HCT116 (cell line): ENCODE results near the gene CENPP. TPM values are rescaled to one million over a fixed set of nuclear protein-coding genes. Genes with fewer than 3 reads are reported as not detected.

Experiments used
- ATAC-seq: fragments of 200-7000 bp; cut with Tn5 transposase; 2 replicates; pipeline ENCODE4 v1.9.1; 2020; ENCODE audit warnings: mild to moderate bottlenecking, moderate library complexity
- BruUV-seq: library from RNA; stranded (reverse); fragments of 400-500 nt; replicated peaks from 2 replicates; lab custom pipeline; 2021; lab: Mats Ljungman, UMichigan
- CTCF ChIA-PET: fragments of 300-600 bp; sonication (Branson Sonifier 250); formaldehyde crosslinking; loops from one replicate; lab custom pipeline; 2021; ENCODE audit warnings: antibody characterized with exemption; lab: Charles Lee
- POLR2A ChIA-PET: fragments of 300-600, 350-600 bp; sonication (Branson Sonifier 250); formaldehyde crosslinking; loops from one replicate; lab custom pipeline; 2021; ENCODE audit warnings: antibody characterized with exemption; lab: Charles Lee
- RAD21 ChIA-PET, 2 experiments: fragments of 300-600 bp; sonication (Branson Sonifier 250); formaldehyde crosslinking; loops; one replicate each; lab custom pipeline; 2023; ENCODE audit warnings: low total read pairs in 2 of 2; ENCODE audit not compliant: uncharacterized antibody in 2 of 2, unreplicated experiment in 2 of 2, low non-redundant PET in 1 of 2; lab: Charles Lee
- DNase-seq: peaks from one replicate; pipeline ENCODE4 v3.0.0-alpha.2; 2010; ENCODE audit warnings: low read depth, low spot score
- H2AFZ ChIP-seq: fragments of 200-600 bp; shearing (Covaris generic), sonication (generic); 2 replicates; pipeline ENCODE4 v1.6.1; 2017; ENCODE audit warnings: low read depth, mixed run types, mixed read lengths, antibody characterized with exemption, low read length; ENCODE audit not compliant: poor library complexity, severe bottlenecking
- H3K27ac ChIP-seq: 2 replicates; pipeline ENCODE4 v1.5.1; 2012; ENCODE audit warnings: low read depth, low read length
- H3K27me3 ChIP-seq: fragments of 200-600 bp; sonication (generic); 2 replicates; pipeline ENCODE4 v1.6.1; 2016; ENCODE audit warnings: mixed run types, low read length, mixed read lengths; ENCODE audit not compliant: insufficient read depth
- H3K36me3 ChIP-seq, 2 experiments: fragments of 200-500 bp in 1 of 2; fragments of 200-600 bp in 1 of 2; sonication (Bioruptor generic) in 1 of 2; sonication (generic) in 1 of 2; 2 replicates each; pipeline versions ENCODE4 v1.5.1 to v1.6.1; 2014 to 2016; ENCODE audit warnings: low read length in 2 of 2, inconsistent platforms in 1 of 2, mixed read lengths in 1 of 2, mixed run types in 1 of 2; ENCODE audit not compliant: insufficient read depth in 2 of 2, control insufficient read depth in 1 of 2
- H3K4me1 ChIP-seq, 2 experiments: fragments of 200-600 bp in 1 of 2; sonication (generic) in 1 of 2; 2 replicates each; pipeline versions ENCODE4 v1.5.1 to v1.6.1; 2012 to 2017; ENCODE audit warnings: low read length in 2 of 2, inconsistent platforms in 1 of 2, mild to moderate bottlenecking in 1 of 2, mixed read lengths in 1 of 2, mixed run types in 1 of 2, moderate library complexity in 1 of 2; ENCODE audit not compliant: insufficient read depth in 2 of 2, control insufficient read depth in 1 of 2
- H3K4me2 ChIP-seq: fragments of 200-600 bp; sonication (generic); 2 replicates; pipeline ENCODE4 v1.6.1; 2017; ENCODE audit warnings: mixed run types, low read length, mixed read lengths
- H3K4me3 ChIP-seq, 2 experiments: fragments of 200-600 bp in 1 of 2; sonication (generic) in 1 of 2; replicated peaks in 1 of 2; 2 replicates each; pipeline ENCODE4 v1.5.1; 2011 to 2016; ENCODE audit warnings: low read length in 2 of 2, control low read depth in 1 of 2, low read depth in 1 of 2, mild to moderate bottlenecking in 1 of 2, mixed read lengths in 1 of 2, mixed run types in 1 of 2
- H3K79me2 ChIP-seq: fragments of 200-600 bp; sonication (generic); 2 replicates; pipeline ENCODE4 v1.6.1; 2017; ENCODE audit warnings: mild to moderate bottlenecking, mixed run types, low read length, moderate library complexity, mixed read lengths; ENCODE audit not compliant: insufficient read depth
- H3K9ac ChIP-seq: fragments of 200-600 bp; sonication (generic); 2 replicates; pipeline ENCODE4 v1.6.1; 2016; ENCODE audit warnings: low read length, mixed read lengths
- H3K9me2 ChIP-seq: fragments of 200-600 bp; sonication (generic), shearing (Covaris generic); 2 replicates; pipeline ENCODE4 v1.6.1; 2017; ENCODE audit warnings: mixed run types, mild to moderate bottlenecking, moderate library complexity; ENCODE audit not compliant: insufficient read depth
- H3K9me3 ChIP-seq, 2 experiments: fragments of 200-500 bp in 1 of 2; fragments of 200-600 bp in 1 of 2; sonication (Bioruptor generic) in 1 of 2; sonication (generic) in 1 of 2; 2 replicates each; pipeline ENCODE4 v1.6.1; 2014 to 2017; ENCODE audit warnings: low read length in 2 of 2, mixed read lengths in 2 of 2, inconsistent platforms in 1 of 2, low read depth in 1 of 2, mild to moderate bottlenecking in 1 of 2, mixed run types in 1 of 2, moderate library complexity in 1 of 2; ENCODE audit not compliant: control insufficient read depth in 1 of 2, insufficient read depth in 1 of 2
- H4K20me1 ChIP-seq: fragments of 200-600 bp; sonication (generic), shearing (Covaris generic); 2 replicates; pipeline ENCODE4 v1.6.1; 2017; ENCODE audit warnings: mixed run types, mild to moderate bottlenecking, moderate library complexity; ENCODE audit not compliant: insufficient read depth
- ATF3 ChIP-seq: IDR thresholded peaks from 2 replicates; pipeline ENCODE4 v1.6.1; 2012
- EGR1 ChIP-seq: IDR thresholded peaks from 2 replicates; pipeline ENCODE4 v1.6.1; 2012; ENCODE audit warnings: low read depth
- ELF1 ChIP-seq: IDR thresholded peaks from 2 replicates; pipeline ENCODE4 v1.6.1; 2012; ENCODE audit warnings: low read depth, borderline replicate concordance
- EZH2phosphoT487 ChIP-seq: fragments of 200-600 bp; IDR thresholded peaks from 2 replicates; pipeline ENCODE4 v1.6.1; 2018; ENCODE audit warnings: antibody characterized with exemption, borderline replicate concordance
- FOSL1 ChIP-seq: IDR thresholded peaks from 2 replicates; pipeline ENCODE4 v1.6.1; 2012; ENCODE audit warnings: low read depth
- POLR2A ChIP-seq: IDR thresholded peaks from 2 replicates; pipeline ENCODE4 v1.7.0; 2011; ENCODE audit warnings: borderline replicate concordance; ENCODE audit not compliant: insufficient read depth, insufficient read length; ENCODE audit errors: extremely low read depth
- SIN3A ChIP-seq: IDR thresholded peaks from 2 replicates; pipeline ENCODE4 v1.6.1; 2012; ENCODE audit warnings: low read depth
- YY1 ChIP-seq: IDR thresholded peaks from 2 replicates; pipeline ENCODE4 v1.6.1; 2011; ENCODE audit warnings: low read length, low read depth, moderate library complexity, mild to moderate bottlenecking; ENCODE audit not compliant: insufficient replicate concordance; ENCODE audit errors: extremely low read depth
- ZNF274 ChIP-seq: fragments of 200-500 bp; sonication (Bioruptor generic); IDR thresholded peaks from 2 replicates; pipeline ENCODE4 v1.6.1; 2014; ENCODE audit warnings: mild to moderate bottlenecking, low read depth, low read length, inconsistent platforms
- intact Hi-C: fragments of 100-400 bp; cut with micrococcal nuclease; formaldehyde crosslinking; loops from 2 replicates; pipeline ENCODE4 v1.10.0; 2022
- total RNA-seq: library from RNA; stranded (reverse); gene quantifications from one replicate; pipeline ENCODE4 v1.2.1, GENCODE V29; 2021; ENCODE audit not compliant: unreplicated experiment

CENPP gene
- total RNA-seq, 1 experiment from 2014 or later, result 7.0 TPM

- no peak for TF ChIP-seq POLR2A
- TF ChIP-seq SIN3A, result no peak
- TF ChIP-seq ZNF274, result no peak
- TF ChIP-seq EGR1, result no peak
- TF ChIP-seq FOSL1, result no peak
- TF ChIP-seq EZH2phosphoT487, result no peak
- no peak for TF ChIP-seq ELF1
- no peak for TF ChIP-seq YY1
- TF ChIP-seq ATF3, result no peak
- ChIA-PET RAD21 (interaction anchor here in 1 of 2 experiments (0.7 kb wide), 1 partner anchor 496 kb away, joined by 3 read pairs; no protein-coding TSS in a partner anchor), CTCF (interaction anchor here (1.0 kb wide), 1 partner anchor 493 kb away, joined by 4 read pairs; no protein-coding TSS in a partner anchor), POLR2A (no interaction called here)
- no peaks in the 10 kb centered on the region for H3K9me3 ChIP-seq
- peaks cover 23 to 38% of the 10 kb centered on the region in 2 experiments; a peak in 3 of 4 replicates for H3K36me3 ChIP-seq
- DNase-seq (no peak), ATAC-seq (no peak)
- no peak overlapping the region for H2AFZ ChIP-seq
- H3K4me3 ChIP-seq, result no peak overlapping the region
- no peaks in the 10 kb centered on the region for H3K9me2 ChIP-seq
- H3K9ac ChIP-seq, result no peak overlapping the region
- H3K27me3 ChIP-seq, result no peaks in the 10 kb centered on the region
- BruUV-seq, result no TSS peak
- H3K79me2 ChIP-seq, result no peaks in the 10 kb centered on the region
- no peak overlapping the region for H3K27ac ChIP-seq
- H4K20me1 ChIP-seq, result no peaks in the 10 kb centered on the region
- no peak overlapping the region for H3K4me2 ChIP-seq
- H3K4me1 ChIP-seq, result no peaks in the 10 kb centered on the region
- intact Hi-C loops, result loop anchor here (1.0 kb wide), 3 partner anchors 131 to 493 kb away; no protein-coding TSS in a partner anchor
Measured at GRCh38 chr9:92633614-92634278, 308.0 kb downstream of the CENPP start.
